Measurements from ENCODE around the gene ZNF160. TPM values are rescaled to one million over a fixed set of nuclear protein-coding genes. Genes with fewer than 3 reads are reported as not detected.

ZNF160 gene
- total and polyA plus RNA-seq, 2 of the 8 experiments (the other 6 are each of a cell fraction or from before 2014, with no cell fraction given), result 15.8 to 31.2 TPM

GRCh38 chr19:53130506-53130905, 27.3 kb upstream of the ZNF160 start:
- Histone ChIP-seq H2BK120ac (replicated peaks; ENCODE audit: low read depth, low read length) (no peak overlapping the region), H2BK20ac (ENCODE audit: low read length) (no peak overlapping the region), H4K91ac (replicated peaks; ENCODE audit: insufficient read length, low read length) (no peak overlapping the region), H3K27ac (ENCODE audit: low read depth, low read length) (no peak overlapping the region), H3K9ac (replicated peaks in 1 of 4; ENCODE audit: extremely low read depth in 1 of 4, low read depth in 3 of 4, low read length in 3 of 4) (no peak overlapping the region), H3K36me3 (ENCODE audit: control insufficient read depth in 2 of 4, insufficient read depth in 4 of 4, low read length in 3 of 4) (no peaks in the 10 kb centered on the region), H2BK15ac (ENCODE audit: low read length) (no peak overlapping the region), H3K4me3 (ENCODE audit: extremely low read depth in 1 of 4, insufficient read depth in 2 of 4, low read depth in 3 of 4, low read length in 4 of 4) (no peak overlapping the region), H3K14ac (ENCODE audit: insufficient read length) (no peak overlapping the region), H4K20me1 (replicated peaks in 1 of 2; ENCODE audit: control insufficient read depth in 1 of 2, insufficient read depth in 2 of 2, low read length in 2 of 2) (peaks cover 1 to 3% of the 10 kb centered on the region in 2 experiments), H3K56ac (replicated peaks; ENCODE audit: insufficient read length, low read depth, low read length) (no peak overlapping the region), H3K79me1 (ENCODE audit: low read depth, low read length) (no peaks in the 10 kb centered on the region), H3K23me2 (ENCODE audit: low read depth, low read length) (peaks cover 9% of the 10 kb centered on the region), H2BK5ac (ENCODE audit: low read depth, low read length) (no peak overlapping the region), H2AK5ac (ENCODE audit: low read depth, low read length) (no peak overlapping the region), H3K4me1 (replicated peaks in 1 of 4; ENCODE audit: control insufficient read depth in 3 of 4, insufficient read depth in 4 of 4, low read length in 3 of 4) (peaks cover 0 to 7% (median 3%) of the 10 kb centered on the region in 4 experiments; a peak in 5 of 7 replicates), H4K5ac (ENCODE audit: insufficient read length, low read depth, low read length) (no peak overlapping the region), H3K9me3 (ENCODE audit: insufficient read depth in 2 of 2, low read depth in 1 of 2, low read length in 1 of 2) (no peaks in the 10 kb centered on the region), H3K4ac (replicated peaks; ENCODE audit: insufficient read length, low read depth, low read length) (no peak overlapping the region), H3K4me2 (ENCODE audit: insufficient read depth in 1 of 2, low read depth in 2 of 2, low read length in 2 of 2) (peak overlapping the region in 1 of 2 experiments; percentile 99; a peak in 1 of 4 replicates), H2AFZ (ENCODE audit: low read length) (no peak overlapping the region), H4K8ac (ENCODE audit: extremely low read depth, insufficient read depth, low read length) (no peak overlapping the region), H3K27me3 (replicated peaks in 1 of 4; ENCODE audit: control insufficient read depth in 3 of 4, extremely low read depth in 1 of 4, insufficient read depth in 3 of 4, low read length in 3 of 4) (peaks cover 0 to 6% (median 4%) of the 10 kb centered on the region in 4 experiments; a peak in 4 of 7 replicates), H2BK12ac (ENCODE audit: low read depth, low read length) (no peak overlapping the region), H3K18ac (ENCODE audit: extremely low read depth, low read length) (no peak overlapping the region), H3K23ac (ENCODE audit: insufficient read length) (no peak overlapping the region), H3K79me2 (ENCODE audit: control insufficient read depth in 1 of 2, insufficient read depth in 2 of 2, low read length in 2 of 2) (no peaks in the 10 kb centered on the region)
- TF ChIP-seq TAF7 (optimal IDR thresholded peaks at IDR 0.05; ENCODE audit: borderline replicate concordance, low read depth, low read length) (no peak), ZNF274 (IDR thresholded peaks at IDR 0.05; ENCODE audit: borderline replicate concordance, extremely low read depth, low read length) (no peak), MAX (IDR thresholded peaks at IDR 0.05) (no peak), FOSL1 (IDR thresholded peaks at IDR 0.05; ENCODE audit: insufficient read depth, low read depth, low read length) (no peak), CTBP2 (IDR thresholded peaks at IDR 0.05; ENCODE audit: borderline replicate concordance, insufficient read depth, insufficient read length, low read length) (no peak), CHD2 (IDR thresholded peaks at IDR 0.05; ENCODE audit: low read length) (no peak), CHD1 (IDR thresholded peaks at IDR 0.05; ENCODE audit: low read depth, low read length) (no peak)
- CTCF ChIA-PET (ENCODE audit: partially characterized antibody), result interaction anchor here (0.6 to 1.6 kb wide), 2 partner anchors 14 to 473 kb away, joined by 4 to 5 read pairs; no protein-coding TSS in a partner anchor
- no peak for FAIRE-seq
- POLR2A ChIA-PET (ENCODE audit: partially characterized antibody), result no interaction called here
- whole genome bisulfite sequencing, 2 experiments (ENCODE audit: extremely low coverage in 1 of 2, insufficient coverage in 1 of 2, insufficient read length in 1 of 2, insufficient replicate concordance in 2 of 2, low coverage in 1 of 2, low lambda C conversion rate in 2 of 2, missing lambda C conversion rate in 1 of 2), result 87% methylated on average over 7 of the region's 7 CpGs; no CpG with 5 or more reads in 1 of the 2 experiments
- no peak for DNase-seq (ENCODE audit: low read depth in 1 of 2, low spot score in 2 of 2)

Data from H1 (cell line).